Activated CD4-positive, alpha-beta memory T cell treated with anti-CD3 and anti-CD28 coated beads, Interleukin-2, amount 10 ng/mL, durations not matched to agents 7 days and 5 days (primary cell): ENCODE results near the gene CLCN2. TPM values are rescaled to one million over a fixed set of nuclear protein-coding genes. Genes with fewer than 3 reads are reported as not detected.

Experiments
- CTCF ChIA-PET: fragments of 350-600 bp; sonication (Branson Sonifier 250); formaldehyde crosslinking; loops from one replicate; lab custom pipeline; 2021; ENCODE audit warnings: antibody characterized with exemption, inconsistent platforms; lab: Charles Lee
- POLR2A ChIA-PET: fragments of 350-600 bp; sonication (Branson Sonifier 250); formaldehyde crosslinking; loops from one replicate; lab custom pipeline; 2021; ENCODE audit warnings: antibody characterized with exemption; lab: Charles Lee
- DNase-seq: peaks from one replicate; pipeline ENCODE4 v3.0.0-alpha.2; 2020
- H3K27ac Mint-ChIP-seq: one replicate; pipeline ENCODE4 v1.8.0; 2021; ENCODE audit warnings: mild to moderate bottlenecking, mixed read lengths
- H3K27me3 Mint-ChIP-seq: one replicate; pipeline ENCODE4 v1.8.0; 2021; ENCODE audit warnings: mixed read lengths
- H3K36me3 Mint-ChIP-seq: one replicate; pipeline ENCODE4 v1.8.0; 2021; ENCODE audit warnings: low read depth, mixed read lengths
- H3K4me1 Mint-ChIP-seq: one replicate; pipeline ENCODE4 v1.8.0; 2021; ENCODE audit warnings: mixed read lengths
- H3K4me3 Mint-ChIP-seq: one replicate; pipeline ENCODE4 v1.8.0; 2021; ENCODE audit warnings: mild to moderate bottlenecking, mixed read lengths
- H3K9me3 Mint-ChIP-seq: one replicate; pipeline ENCODE4 v1.8.0; 2021; ENCODE audit warnings: mixed read lengths
- total RNA-seq, 2 experiments: library from RNA; stranded (reverse); gene quantifications; one replicate each; pipeline ENCODE4 v1.2.3, GENCODE V29; 2021

Gene CLCN2
- total RNA-seq, 2 experiments from 2014 or later: 3.6 to 4.9 TPM

DNA sequence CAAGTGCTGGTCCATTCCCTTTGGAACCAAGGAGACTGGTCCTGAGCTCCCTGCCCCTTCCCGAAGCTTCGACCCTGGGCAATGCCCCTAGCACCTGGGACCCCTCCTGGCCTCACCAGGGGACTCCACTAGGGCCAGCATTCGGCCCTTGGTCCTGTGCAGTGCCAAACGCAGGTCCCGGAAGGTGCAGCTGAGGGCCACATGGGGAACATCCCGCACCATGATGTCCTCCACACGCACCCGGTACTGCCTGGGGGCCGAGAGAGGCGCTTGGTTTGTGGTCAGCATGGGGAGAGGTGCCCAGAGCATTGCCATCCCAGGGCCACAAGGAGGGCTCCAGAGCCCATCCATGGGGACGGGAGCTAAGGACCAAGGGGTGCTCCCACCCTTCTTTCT is 7.9 kb downstream of the CLCN2 start:
- no peaks in the 10 kb centered on the region for H3K27me3 Mint-ChIP-seq
- ChIA-PET POLR2A (interaction anchor here (1.1 to 1.5 kb wide), 2 partner anchors 9 to 38 kb away, joined by 3 to 4 read pairs; no protein-coding TSS in a partner anchor), CTCF (interaction anchor here (0.6 to 5.0 kb wide), 11 partner anchors 8 to 161 kb away, joined by 3 to 20 read pairs (median 4); no protein-coding TSS in a partner anchor)
- H3K9me3 Mint-ChIP-seq: no peaks in the 10 kb centered on the region
- H3K27ac Mint-ChIP-seq: no peak overlapping the region
- peaks cover 5% of the 10 kb centered on the region for H3K4me1 Mint-ChIP-seq
- H3K4me3 Mint-ChIP-seq: no peak overlapping the region
- no peaks in the 10 kb centered on the region for H3K36me3 Mint-ChIP-seq
- no peak for DNase-seq

DNA sequence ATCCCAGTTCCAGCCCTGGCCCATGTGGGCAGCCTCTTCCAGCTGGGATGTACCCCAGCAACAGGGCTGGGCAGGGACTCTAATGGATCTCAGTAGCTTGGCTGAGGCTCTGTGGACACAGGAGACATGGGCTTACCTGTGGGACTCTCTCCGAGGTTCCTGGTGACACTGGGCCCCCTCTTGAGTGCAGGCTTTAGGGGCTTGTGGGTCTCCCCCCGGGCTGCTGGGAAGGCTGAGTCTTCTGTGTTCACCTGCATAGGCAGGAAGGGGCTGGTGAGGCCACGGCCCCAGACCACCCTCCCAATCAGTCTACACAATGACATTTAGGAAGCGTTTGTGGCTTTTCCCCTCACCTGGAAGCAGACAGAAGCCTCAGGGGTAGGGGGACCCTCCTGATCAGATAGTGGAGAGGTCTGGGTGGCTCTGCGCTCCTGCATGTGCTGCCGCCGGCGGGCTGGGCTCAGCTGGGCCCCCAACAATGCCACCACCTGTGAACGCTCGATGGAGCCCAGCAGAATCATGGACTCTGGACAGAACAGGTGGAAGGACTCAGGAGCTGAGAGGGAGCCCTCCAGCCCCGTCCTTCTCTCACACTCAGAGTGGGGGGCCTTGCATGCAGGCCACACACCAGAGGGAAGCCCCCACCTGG is 8.4 kb downstream of the CLCN2 start:
- POLR2A ChIA-PET: interaction anchor here (1.5 to 3.2 kb wide), 2 partner anchors 9 to 38 kb away, joined by 4 to 10 read pairs; partner anchors contain the start of genes CLCN2 and POLR2H
- Mint-ChIP-seq H3K27me3 (no peaks in the 10 kb centered on the region), H3K36me3 (no peaks in the 10 kb centered on the region)

DNA sequence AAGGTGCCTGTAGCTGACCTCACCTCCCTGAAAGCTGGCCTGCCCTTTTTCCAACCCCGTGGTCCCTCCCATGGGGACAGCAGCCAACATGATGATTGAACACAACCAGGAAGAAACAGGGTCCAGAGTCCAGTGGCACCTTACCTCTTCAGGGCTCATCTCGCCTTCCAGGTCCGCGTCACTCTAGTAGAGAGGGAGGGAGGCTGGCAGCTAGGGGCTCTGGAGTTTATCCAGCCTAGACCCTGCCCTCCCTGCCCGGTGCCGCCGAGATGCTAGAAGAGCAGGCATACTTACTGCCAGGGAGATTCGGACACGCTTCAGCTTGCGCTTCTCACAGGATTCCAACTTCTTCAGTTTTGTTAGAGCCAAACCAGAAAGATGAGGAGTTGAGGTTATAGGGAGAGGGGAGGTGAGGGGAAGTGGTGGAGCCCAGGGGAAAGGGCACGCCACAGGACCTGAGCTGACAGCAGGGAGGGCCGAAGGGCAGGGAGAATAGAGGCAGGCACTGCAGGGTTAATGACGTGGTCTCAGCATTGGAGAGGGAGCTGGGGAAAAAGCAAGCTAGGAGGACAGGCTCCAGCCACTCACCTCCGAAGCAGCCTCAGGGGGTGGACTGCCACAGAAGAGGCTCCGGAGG is 9.1 kb downstream of the CLCN2 start:
- CTCF ChIA-PET: interaction anchor here (0.7 to 5.0 kb wide), 5 partner anchors 19 to 191 kb away, joined by 3 to 20 read pairs (median 6); no protein-coding TSS in a partner anchor
- Mint-ChIP-seq H3K4me1 (peaks cover 11% of the 10 kb centered on the region), H3K9me3 (no peaks in the 10 kb centered on the region), H3K4me3 (no peak overlapping the region), H3K36me3 (no peaks in the 10 kb centered on the region), H3K27ac (no peak overlapping the region), H3K27me3 (no peaks in the 10 kb centered on the region)
- POLR2A ChIA-PET: interaction anchor here (1.3 to 3.2 kb wide), 2 partner anchors 8 to 10 kb away, joined by 4 to 10 read pairs; partner anchors contain the start of genes CLCN2 and POLR2H
- DNase-seq: no peak

More for the DNA sequence above, 8.4 kb downstream of the CLCN2 start:
- Mint-ChIP-seq H3K4me3 (no peak overlapping the region), H3K27ac (no peak overlapping the region), H3K9me3 (no peaks in the 10 kb centered on the region), H3K4me1 (peaks cover 6% of the 10 kb centered on the region)
- CTCF ChIA-PET: interaction anchor here (1.3 to 5.0 kb wide), 7 partner anchors 9 to 161 kb away, joined by 3 to 20 read pairs (median 7); no protein-coding TSS in a partner anchor
- DNase-seq: no peak

DNA sequence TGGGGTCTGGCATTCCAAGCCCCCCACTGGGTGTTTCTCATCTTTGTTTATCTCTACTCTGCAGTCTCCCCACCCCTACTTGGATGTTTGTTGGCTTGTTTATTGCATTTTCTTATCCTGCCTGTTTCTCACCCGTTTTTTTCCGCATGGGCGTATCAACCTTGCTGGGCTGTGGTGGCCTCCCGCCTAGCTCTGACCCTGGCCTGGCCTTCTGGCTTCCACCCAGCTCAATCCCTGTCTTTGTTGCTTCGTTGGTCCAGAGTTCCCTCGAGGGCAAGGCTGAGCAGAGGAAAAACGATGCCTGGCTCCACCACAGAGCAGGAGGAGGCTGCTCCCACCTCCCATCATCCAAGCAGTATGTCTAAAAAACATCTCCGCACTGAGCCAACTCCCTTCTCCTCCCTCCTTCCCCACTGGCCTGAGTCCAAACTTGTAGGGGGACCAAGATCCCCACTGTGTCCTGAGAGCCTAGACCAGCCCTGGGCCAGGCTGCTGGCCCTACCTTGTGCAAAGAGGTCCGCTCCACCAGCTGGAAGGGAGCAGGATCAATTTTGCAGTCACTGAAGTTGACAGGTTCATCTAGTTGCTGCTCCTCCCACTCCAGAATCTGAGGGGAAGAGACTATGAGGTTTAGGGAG is 9.8 kb downstream of the CLCN2 start:
- peaks cover 13% of the 10 kb centered on the region for H3K4me1 Mint-ChIP-seq
- H3K9me3 Mint-ChIP-seq: no peaks in the 10 kb centered on the region
- no peaks in the 10 kb centered on the region for H3K36me3 Mint-ChIP-seq
- POLR2A ChIA-PET: interaction anchor here (1.3 to 3.2 kb wide), 2 partner anchors 9 to 11 kb away, joined by 4 to 10 read pairs; partner anchors contain the start of genes CLCN2 and POLR2H
- H3K27ac Mint-ChIP-seq: no peak overlapping the region
- no peak for DNase-seq
- CTCF ChIA-PET: interaction anchor here (0.7 to 3.6 kb wide), 4 partner anchors 20 to 192 kb away, joined by 3 to 19 read pairs (median 4); no protein-coding TSS in a partner anchor
- H3K4me3 Mint-ChIP-seq: no peak overlapping the region
- H3K27me3 Mint-ChIP-seq: no peaks in the 10 kb centered on the region

DNA sequence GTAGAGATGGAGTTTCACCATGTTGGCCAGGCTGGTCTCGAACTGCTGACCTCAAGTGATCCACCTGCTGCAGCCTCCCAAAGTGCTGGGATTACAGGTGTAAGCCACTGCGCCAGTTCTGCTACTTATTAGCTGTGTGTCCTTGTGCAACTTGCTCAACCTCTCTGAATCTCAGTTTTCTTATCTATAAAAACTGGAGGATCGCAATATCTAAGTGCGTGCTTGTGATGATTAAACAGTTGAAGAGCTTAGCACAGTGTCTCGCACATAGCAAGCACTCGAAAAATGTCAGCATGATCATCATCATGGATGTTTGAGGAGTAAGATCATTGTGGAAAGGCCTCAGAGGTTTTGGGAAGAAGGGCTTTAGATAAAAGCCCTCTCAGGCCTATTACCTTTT is 10.8 kb downstream of the CLCN2 start:
- POLR2A ChIA-PET: interaction anchor here (3.2 kb wide), 1 partner anchor 12 kb away, joined by 10 read pairs; the partner anchor contains the start of genes CLCN2 and POLR2H
- H3K27me3 Mint-ChIP-seq: no peaks in the 10 kb centered on the region
- peaks cover 13% of the 10 kb centered on the region for H3K4me1 Mint-ChIP-seq
- DNase-seq: no peak
- no peak overlapping the region for H3K4me3 Mint-ChIP-seq
- H3K36me3 Mint-ChIP-seq: no peaks in the 10 kb centered on the region
- CTCF ChIA-PET: interaction anchor here (0.8 to 3.6 kb wide), 3 partner anchors 13 to 45 kb away, joined by 3 to 19 read pairs (median 3); partner anchors contain the start of gene FAM131A
- H3K27ac Mint-ChIP-seq: no peak overlapping the region
- no peaks in the 10 kb centered on the region for H3K9me3 Mint-ChIP-seq

DNA sequence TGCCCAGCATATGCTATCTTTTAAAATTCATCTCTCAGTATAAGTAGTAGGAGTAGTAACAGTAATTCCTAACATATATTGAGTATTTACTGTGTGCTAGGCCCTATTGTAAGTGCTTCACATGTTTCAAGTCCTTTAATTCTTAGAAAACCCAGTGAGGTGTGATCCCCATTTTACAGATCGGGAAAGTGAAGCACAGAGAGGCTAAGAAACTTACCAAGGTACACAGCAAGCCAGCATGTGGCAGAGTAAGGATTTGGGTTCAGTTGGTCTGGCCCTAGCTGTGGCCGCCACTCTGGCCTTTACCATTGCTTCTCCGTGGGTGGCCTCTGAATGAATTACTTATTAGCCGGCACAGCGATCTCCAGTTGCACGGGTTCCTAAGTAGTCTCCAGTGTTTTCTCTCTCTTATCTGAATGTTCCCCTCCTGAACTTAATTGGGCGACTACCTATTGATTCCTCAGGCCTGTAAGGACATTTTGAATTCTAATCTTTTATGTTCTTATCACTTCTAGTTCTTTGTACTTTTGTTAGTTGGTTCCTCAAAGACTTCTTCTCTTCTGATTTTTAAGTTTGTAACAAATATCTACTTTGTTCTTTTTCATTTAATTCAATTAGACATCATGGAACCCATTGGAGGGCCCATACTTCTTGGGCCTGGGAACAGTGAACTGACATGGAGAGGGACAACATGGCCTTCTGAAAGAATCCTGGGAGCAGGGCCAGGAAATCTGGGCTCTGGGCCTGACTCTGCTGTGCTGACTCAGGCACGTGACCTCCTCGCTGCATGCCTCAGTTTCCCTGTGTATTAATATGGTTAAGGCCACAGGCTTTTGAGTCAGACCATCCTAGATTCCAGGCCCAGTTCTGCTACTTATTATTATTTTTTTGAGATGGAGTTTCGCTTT is 11.6 kb downstream of the CLCN2 start:
- DNase-seq: no peak
- Mint-ChIP-seq H3K9me3 (no peaks in the 10 kb centered on the region), H3K4me1 (peaks cover 13% of the 10 kb centered on the region), H3K27ac (no peak overlapping the region), H3K27me3 (no peaks in the 10 kb centered on the region), H3K36me3 (peaks cover 2% of the 10 kb centered on the region), H3K4me3 (no peak overlapping the region)
- CTCF ChIA-PET: interaction anchor here (1.1 kb wide), 1 partner anchor 13 kb away, joined by 3 read pairs; the partner anchor contains the start of gene FAM131A
- POLR2A ChIA-PET: interaction anchor here (3.2 kb wide), 1 partner anchor 12 kb away, joined by 10 read pairs; the partner anchor contains the start of genes CLCN2 and POLR2H

DNA sequence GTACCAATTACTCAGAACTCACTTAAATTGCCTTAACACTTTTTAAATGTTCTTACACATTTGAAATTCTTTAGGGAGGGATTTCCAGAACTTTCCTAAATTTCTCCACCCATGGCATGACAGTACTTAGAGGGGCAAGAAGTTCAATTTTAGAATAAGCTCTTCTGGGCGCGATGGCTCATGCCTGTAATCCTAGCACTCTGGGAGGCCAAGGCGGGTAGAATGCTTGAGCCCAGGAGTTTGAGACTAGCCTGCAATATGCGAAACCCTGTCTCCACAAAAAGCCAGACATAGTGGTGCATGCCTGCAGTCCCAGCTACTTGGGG is 13.4 kb downstream of the CLCN2 start:
- H3K9me3 Mint-ChIP-seq: no peaks in the 10 kb centered on the region
- H3K27ac Mint-ChIP-seq: no peak overlapping the region
- H3K27me3 Mint-ChIP-seq: no peaks in the 10 kb centered on the region
- POLR2A ChIA-PET: interaction anchor here (1.0 to 2.4 kb wide), 4 partner anchors 10 to 32 kb away, joined by 3 to 10 read pairs (median 4); partner anchors contain the start of genes CLCN2 and POLR2H
- peaks cover 9% of the 10 kb centered on the region for H3K4me1 Mint-ChIP-seq
- DNase-seq: no peak
- CTCF ChIA-PET: interaction anchor here (1.3 kb wide), 1 partner anchor 24 kb away, joined by 6 read pairs; no protein-coding TSS in a partner anchor
- no peak overlapping the region for H3K4me3 Mint-ChIP-seq
- peaks cover 2% of the 10 kb centered on the region for H3K36me3 Mint-ChIP-seq

DNA sequence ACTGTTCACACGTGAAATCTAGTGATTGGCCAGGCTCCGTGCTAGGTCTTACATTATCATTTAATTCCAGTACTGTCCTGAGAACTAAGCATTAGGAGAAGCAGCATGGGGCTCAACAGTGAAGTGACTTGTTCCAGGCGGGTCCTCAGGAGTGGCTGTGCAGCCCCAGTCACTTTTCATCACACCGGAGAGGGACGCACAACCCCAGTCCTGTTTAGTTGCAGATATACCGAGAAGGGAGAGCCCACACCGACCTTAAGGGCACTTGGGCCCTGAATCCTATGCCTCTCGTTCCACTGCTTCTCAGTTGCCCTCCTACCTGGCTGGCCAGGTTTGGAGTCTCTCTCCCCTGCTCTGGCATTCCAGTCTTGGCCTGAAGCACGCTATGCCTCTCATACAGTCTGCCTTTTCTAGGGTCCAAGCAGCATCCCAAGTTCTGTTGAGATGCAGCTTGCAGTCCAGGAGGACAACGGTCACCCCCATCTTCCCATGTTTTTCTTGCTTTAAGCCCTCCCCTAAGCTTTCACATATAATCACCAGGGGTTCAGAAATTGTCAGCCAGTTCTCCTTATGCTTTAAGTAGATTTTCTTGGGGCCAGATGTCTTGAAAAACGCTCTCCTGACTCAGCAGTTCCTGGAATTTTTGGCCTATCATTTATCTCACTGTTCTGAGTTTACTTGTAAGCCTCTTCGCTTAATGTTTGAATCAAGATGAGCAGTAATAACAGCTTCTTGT is 13.9 kb downstream of the CLCN2 start:
- CTCF ChIA-PET: interaction anchor here (0.9 to 1.3 kb wide), 2 partner anchors 16 to 24 kb away, joined by 3 to 6 read pairs; no protein-coding TSS in a partner anchor
- Mint-ChIP-seq H3K4me3 (no peak overlapping the region), H3K4me1 (peaks cover 9% of the 10 kb centered on the region), H3K27ac (no peak overlapping the region), H3K36me3 (peaks cover 2% of the 10 kb centered on the region), H3K9me3 (no peaks in the 10 kb centered on the region), H3K27me3 (no peaks in the 10 kb centered on the region)
- DNase-seq: no peak
- POLR2A ChIA-PET: interaction anchor here (1.0 to 2.4 kb wide), 4 partner anchors 10 to 32 kb away, joined by 3 to 10 read pairs (median 4); partner anchors contain the start of genes CLCN2 and POLR2H

DNA sequence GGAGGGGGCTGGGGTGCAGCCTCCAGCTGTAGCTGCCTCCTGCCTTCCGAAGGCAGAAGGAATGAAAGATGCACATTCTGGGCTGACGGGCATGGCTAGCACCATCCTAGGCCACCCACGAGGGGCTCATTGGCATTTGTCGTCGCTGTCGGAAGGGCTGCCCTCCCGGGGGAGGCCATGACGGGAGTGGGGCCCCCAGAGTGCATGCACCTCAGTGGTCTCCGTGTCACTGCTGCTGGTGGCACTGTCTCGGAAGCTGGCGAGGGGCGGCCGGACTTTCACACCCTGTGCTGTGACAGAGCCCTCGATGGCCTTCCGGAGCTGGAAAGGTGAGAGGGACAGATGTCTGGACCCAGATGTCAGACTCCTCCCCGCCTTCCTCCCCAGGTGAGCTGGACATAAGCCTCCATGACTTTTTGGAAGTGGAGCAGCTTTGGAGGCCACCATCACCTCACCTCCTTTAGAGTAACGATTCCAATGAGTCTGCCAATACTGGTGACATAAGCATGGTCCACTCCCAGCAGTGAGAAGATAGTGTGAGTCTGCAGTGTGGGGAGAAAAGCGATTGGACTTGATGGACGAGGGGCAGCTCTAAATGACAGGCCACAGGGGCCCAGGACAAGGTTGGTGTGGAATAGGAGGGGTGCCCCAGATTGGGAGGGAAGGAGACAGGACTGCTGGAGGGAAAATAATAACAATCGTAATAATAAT is 14.8 kb downstream of the CLCN2 start:
- POLR2A ChIA-PET: interaction anchor here (2.4 kb wide), 1 partner anchor 15 kb away, joined by 10 read pairs; the partner anchor contains the start of genes CLCN2 and POLR2H

DNA sequence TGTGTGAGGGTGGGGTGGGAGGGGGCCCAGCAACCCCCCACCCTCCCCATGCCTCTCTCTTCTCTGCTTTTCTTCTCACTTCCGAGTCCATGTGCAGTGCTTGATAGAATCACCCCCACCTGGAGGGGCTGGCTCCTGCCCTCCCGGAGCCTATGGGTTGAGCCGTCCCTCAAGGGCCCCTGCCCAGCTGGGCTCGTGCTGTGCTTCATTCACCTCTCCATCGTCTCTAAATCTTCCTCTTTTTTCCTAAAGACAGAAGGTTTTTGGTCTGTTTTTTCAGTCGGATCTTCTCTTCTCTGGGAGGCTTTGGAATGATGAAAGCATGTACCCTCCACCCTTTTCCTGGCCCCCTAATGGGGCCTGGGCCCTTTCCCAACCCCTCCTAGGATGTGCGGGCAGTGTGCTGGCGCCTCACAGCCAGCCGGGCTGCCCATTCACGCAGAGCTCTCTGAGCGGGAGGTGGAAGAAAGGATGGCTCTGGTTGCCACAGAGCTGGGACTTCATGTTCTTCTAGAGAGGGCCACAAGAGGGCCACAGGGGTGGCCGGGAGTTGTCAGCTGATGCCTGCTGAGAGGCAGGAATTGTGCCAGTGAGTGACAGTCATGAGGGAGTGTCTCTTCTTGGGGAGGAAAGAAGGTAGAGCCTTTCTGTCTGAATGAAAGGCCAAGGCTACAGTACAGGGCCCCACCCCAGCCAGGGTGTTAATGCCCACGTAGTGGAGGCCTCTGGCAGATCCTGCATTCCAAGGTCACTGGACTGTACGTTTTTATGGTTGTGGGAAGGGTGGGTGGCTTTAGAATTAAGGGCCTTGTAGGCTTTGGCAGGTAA is 15.9 kb downstream of the CLCN2 start:
- no peaks in the 10 kb centered on the region for H3K9me3 Mint-ChIP-seq
- H3K36me3 Mint-ChIP-seq: peaks cover 2% of the 10 kb centered on the region
- CTCF ChIA-PET: interaction anchor here (0.7 to 0.8 kb wide), 2 partner anchors 9 to 197 kb away, joined by 3 to 4 read pairs; no protein-coding TSS in a partner anchor

More for the DNA sequence above, 14.8 kb downstream of the CLCN2 start:
- CTCF ChIA-PET: interaction anchor here (0.9 kb wide), 1 partner anchor 17 kb away, joined by 3 read pairs; no protein-coding TSS in a partner anchor
- H3K4me3 Mint-ChIP-seq: no peak overlapping the region
- H3K27me3 Mint-ChIP-seq: no peaks in the 10 kb centered on the region
- no peak for DNase-seq
- H3K27ac Mint-ChIP-seq: no peak overlapping the region
- H3K4me1 Mint-ChIP-seq: peaks cover 9% of the 10 kb centered on the region
- no peaks in the 10 kb centered on the region for H3K9me3 Mint-ChIP-seq
- H3K36me3 Mint-ChIP-seq: peaks cover 2% of the 10 kb centered on the region

More for the DNA sequence above, 15.9 kb downstream of the CLCN2 start:
- DNase-seq: no peak
- POLR2A ChIA-PET: interaction anchor here (1.1 kb wide), 1 partner anchor 16 kb away, joined by 3 read pairs; the partner anchor contains the start of genes CLCN2 and POLR2H
- H3K27ac Mint-ChIP-seq: no peak overlapping the region
- H3K4me3 Mint-ChIP-seq: no peak overlapping the region
- peaks cover 17% of the 10 kb centered on the region for H3K4me1 Mint-ChIP-seq
- no peaks in the 10 kb centered on the region for H3K27me3 Mint-ChIP-seq
